ENCODE measurements around the gene RASAL2.

RASAL2 gene

DNA sequence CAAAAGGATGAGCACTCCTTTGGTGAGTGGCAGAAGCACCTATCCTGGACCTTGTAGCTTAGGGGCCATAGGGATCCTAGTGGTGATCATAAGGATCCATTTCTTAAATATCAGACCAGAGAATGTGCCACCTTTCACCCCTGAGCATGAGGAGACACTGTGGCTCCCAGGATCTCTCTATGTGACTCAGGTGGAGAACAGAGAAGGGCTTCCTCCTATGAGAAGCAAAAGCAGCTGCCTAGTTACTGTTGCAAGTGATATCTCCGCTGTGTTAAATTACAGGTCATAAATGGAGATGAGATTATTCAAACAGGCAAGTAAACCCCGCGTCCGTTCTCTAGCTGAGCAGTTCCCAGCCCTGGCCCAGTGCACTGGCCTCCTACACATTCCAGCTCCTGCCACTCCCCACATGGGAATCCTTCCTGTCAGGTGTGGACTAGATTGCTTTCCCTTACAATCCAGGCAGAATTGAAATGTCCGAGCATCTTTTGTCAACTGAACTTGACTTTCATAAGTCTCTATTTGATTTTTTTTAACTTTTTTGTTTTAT, 376.6 kb downstream of the RASAL2 start:
- no peak for DNase-seq

DNA sequence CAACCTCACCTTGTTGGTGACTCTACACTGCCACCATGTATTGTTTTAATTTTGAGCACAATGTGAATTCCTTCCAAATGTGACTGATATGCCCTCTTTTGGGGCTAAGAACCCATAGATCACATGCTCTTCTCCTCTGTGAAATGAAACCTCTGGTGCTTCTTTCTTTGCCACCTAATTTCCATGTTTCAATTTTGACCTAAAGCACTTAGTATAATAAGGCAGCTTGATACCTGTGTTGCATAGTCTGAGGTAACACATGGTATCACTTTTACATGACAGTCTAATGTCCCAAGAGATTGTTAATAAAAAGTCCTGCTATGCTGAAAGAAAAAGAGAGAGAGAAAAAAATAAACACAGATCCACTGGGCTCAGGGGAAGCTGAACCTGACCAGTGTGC, 378.6 kb downstream of the RASAL2 start:
- no peak for DNase-seq

DNA sequence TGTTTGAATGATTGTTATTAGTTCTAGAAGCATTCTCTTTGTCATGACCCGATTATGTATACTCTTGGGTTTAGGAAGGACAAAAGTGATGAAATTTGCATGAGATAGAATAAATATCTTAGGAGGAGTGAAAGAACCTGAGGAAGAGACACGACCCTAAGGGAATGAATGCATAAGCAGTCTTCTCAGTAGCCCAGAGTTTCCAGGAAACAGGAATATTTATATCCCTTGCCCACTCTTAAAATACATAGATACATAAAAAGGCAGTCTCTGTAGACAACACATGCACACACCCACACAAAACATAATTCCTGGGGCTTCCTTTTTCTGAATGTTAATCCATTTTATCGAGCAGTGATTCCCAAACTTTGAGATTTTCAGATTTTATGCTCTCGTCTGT, 383.5 kb downstream of the RASAL2 start:
- DNase-seq: no peak

DNA sequence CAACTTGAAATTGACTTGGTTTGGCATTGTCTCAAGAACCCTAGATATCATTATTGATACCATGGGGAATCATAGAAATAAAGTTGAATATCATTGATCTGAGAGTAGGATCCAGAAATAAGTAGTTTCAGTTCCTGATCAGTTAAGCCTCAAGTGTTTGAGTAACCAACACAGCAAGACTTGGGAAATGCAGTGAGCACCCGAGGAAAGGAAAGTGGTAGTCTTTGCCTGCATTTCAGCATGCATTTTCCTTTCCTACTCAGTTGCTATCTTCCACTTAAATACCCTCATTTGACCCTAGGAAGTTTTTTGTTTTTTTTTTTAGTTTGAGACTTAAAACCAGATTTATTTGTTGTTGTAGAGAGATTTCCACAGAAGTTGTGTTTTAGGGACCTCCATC, 383.9 kb downstream of the RASAL2 start:
- no peak for DNase-seq

DNA sequence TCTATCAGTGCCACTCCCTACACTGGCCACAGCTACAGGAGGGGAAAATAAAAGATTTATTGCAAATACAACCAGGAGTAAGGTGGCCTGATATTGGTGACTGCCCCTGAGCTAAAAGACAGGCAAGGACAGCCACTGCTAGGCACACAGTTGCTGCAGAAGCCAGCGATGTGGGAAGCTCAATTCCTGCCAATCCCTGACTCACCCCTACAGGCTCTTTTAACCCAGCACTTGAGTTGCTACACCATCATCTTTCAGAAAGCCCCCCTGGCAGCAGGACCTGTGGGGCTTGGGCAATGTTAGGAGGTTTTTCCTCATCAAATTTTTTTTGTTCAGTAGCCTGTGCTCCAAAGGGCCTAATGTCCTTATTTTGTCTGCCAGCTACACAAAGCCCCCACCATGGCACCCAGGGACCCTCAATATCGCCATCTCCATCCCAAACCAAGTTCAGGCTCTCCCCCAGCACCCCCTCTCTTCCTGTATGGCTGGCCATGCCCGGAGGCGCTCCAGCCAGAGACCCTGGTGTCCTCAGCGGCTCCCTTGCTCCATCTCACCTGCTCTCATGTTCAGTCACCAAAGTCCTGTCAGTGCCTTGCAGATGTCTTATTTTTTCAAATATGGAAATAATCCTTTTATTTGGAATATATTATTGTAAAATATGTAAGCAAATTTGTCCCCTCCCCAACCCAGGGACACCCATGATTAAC, 389.5 kb downstream of the RASAL2 start:
- DNase-seq: no peak

DNA sequence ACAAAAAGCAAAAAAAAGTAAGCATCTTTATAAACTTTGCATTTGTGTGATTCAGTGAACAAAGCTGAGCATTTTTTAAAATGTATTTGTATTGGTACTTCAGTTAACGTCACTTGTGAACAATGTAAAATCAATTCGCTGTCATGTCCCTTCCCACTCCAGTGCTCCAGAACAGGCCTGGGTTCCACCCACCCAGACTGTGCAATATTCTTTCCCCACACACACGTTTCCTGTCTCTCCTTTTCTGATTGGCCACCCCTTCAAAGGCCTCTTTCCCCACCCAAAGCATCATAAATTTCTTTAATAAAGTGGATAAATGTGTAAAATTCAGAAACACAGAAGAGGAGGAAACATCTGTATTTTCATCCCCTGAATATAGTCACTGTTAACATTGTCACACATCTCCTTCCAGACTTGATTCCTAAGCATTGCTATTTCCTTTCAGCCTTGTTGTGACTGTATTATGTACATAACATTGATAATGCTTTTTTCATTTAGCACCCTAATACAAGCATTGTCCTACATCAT, 390.9 kb downstream of the RASAL2 start:
- no peak for DNase-seq

DNA sequence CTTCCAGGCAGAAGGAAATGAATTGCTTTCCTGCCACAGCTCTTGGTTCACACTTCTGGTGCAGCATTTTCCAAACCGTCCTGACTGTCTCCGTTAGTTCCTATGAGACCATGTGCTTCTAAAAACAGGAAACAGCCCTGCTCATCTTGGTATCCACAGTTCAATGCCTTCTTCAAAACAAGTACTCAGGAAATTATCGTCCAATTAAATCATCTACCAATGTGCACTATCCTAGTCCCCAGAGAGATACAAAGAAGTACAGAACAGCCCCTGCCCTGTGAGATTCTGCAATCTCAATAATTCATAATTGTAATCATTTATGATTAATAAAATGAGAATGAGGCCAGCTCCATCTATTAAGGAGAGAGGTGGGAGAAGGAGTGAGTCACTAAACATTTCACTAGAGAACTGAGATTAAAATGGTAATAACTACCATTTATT, 391.7 kb downstream of the RASAL2 start:
- DNase-seq: no peak

DNA sequence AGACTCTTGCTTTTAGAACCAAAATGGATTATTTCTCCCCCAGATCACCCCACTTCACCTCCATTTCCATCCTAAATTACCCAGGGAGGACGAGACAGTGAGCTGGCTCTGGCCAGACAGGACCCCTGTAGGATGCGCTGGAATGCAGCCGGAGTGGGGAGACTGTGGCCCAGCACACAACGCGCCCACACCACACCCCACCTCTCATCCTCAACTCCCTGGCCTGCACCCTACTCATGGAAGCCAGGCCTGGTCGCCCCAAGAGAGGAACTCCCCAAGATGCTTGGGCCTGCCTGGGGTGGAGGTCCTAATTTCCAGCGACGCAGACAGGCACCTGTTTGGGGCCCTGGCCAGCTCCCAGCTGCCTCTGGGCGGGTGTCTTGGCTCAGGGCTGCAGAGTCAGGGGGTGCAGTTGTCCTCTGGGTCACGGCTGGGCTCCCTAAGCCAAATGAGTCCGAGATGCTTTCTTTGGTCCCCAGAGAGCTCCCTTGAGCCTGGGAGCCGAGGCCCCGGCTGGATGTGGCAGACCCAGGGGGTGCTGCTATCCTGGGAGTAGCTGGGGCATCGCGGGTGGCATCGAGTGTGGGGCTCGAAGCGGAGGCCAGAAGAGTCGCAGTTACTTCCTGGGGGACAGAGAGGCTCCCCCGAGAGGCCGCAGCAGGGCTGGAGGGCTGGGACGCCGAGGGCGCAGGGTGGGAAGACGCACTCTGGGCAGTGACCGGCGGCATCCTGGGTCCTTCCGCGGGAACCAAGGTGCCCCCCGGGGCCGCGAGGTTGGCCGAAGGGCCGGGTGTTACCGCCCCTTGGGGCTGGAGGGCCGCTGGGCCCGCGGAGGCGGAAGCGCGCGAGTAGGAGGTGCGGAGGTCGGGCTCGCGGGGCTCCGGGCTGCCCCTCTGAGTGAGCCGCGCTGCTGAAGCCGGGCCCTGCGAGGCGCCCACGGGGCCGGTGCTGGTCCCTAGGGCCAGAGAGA, 392.5 kb downstream of the RASAL2 start:
- no peak for DNase-seq

DNA sequence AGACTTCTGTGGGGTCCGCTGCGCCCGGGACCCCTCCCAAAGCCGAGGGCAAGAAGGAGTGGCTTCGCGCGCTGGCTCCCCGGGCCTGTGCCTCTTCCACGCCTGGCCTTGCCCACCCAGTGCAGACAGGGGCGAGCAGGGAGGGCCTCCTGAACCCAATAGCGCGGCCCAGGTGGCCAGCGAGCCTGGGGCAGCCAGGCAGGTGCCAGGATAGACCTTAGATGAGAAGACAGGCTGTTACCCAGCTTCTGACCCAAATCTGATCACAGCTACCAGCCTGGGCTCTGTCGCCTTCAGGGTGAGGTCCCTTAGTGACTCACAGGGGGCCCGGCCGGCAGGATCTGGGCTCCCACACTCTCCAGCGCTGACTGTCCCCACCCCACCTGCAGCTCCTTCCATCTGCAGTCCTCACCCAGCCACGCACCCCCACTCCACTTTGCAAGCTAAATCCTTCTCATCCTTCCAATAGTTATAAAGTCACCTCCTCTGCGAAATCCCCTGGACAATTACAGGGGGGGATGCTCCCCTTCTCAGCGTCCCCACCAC, 393.2 kb downstream of the RASAL2 start:
- no peak for DNase-seq

DNA sequence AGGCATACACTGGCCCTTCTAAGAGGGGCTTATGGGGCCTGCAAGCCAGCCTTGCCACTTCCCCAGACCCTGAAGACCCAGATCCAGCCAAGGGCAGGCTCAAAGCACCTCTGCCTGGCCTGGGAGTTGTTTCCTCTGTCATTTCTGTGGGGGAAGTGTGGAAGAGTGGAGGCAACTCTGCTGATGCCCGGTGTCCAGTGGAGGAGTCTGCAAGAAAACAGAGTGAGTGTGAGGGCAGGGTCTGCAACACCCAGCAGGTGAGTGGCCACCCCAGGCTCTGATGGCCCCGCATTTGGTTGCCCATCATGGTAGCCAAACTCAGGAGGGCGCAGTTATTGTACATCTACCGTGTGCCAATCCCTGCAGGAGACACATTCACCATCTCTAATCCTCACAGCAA, 394.5 kb downstream of the RASAL2 start:
- no peak for DNase-seq

DNA sequence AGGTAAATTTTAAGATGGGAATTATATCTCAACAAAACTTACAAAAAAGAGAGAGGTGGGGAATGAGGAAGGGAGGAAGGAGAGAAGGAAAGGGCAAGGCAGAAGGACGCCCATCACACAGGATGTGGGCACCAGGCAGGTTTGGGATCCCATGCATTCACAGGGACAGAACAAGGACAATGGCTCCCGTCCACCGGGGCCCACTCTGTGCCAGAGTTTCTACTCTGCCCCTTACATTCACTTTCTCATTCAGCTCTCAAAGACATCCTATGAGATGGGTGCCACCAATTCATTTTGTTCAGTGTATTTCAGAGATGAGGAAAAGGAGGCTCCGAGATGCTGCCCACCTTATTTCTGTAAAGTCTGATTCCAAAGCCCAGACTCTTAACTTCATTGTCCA, 395.5 kb downstream of the RASAL2 start:
- DNase-seq: no peak

DNA sequence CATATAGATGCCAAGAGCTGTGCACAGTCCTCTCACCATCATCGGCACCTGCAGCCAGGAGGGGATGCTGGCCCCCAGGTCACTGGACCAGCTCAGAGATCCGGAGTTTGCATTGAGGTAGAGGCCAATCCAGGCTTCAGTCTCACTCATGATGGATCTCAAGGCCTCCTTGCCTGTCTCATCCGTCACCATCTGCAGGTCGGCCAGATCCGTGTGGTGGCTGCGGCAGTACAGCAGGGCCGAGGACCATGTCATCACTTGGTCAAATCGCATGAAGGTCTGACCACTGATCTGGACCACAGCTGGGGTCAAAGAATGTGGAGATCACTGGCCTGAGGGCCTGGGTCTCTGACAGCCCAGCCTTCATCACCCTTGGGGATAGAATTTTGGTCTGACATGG, 396.2 kb downstream of the RASAL2 start:
- no peak for DNase-seq

DNA sequence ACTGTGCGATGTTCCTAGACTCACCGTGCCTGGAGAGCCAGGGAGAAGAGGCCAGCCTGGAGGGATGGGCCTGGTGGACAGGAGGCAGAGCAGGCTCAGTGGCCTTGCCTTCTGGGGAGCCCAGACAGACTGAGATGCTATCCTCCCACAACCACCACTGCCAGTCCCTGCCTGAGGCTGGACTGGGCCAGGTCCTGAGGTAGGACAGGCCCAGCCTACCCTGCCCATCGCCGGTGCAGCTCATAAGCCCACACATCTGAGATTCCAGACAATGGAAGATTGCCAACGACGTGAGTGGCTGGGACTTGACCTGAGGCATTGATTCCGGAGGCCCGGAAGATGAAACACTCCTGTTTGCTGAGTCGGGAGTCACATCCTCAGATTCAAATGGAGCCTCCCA, 397.1 kb downstream of the RASAL2 start:
- no peak for DNase-seq

DNA sequence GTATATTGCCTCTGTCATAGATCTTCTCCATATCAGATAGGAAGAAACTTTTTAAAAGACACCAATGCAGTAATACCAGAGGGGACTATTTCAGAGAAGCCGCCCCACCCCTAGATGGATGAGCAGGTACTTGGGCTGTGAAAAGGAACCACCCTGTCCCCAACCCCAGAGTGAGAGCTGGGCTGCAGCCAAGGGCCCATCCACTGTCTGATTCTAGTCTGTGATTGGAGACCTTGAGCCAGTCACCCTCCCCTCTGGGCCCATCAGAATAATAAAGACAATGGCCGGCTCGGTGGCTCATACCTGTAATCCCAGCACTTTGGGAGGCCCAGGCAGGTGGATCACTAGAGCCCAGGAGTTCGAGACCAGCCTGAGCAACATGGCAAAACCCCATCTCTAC, 397.8 kb downstream of the RASAL2 start:
- DNase-seq: no peak

DNA sequence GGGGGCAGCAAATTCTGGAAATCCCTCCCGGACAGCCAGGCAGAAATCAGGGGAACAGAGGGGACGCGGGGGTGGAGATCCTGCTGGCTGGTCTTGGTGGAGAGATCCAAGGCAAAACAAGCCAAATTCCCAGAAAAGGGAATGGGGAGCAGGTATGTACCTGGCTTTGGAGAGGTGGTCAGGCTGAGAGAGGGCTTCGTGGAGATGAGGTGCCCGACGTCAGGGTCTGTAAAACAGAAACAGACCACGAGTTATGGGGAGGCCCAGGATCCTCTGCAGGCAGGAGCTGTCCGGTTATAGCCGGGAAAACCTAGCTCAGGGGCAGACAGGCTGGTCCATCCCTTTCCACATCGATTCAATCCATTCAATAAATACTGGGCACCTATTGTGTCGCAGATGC, 398.4 kb downstream of the RASAL2 start:
- DNase-seq: no peak

DNA sequence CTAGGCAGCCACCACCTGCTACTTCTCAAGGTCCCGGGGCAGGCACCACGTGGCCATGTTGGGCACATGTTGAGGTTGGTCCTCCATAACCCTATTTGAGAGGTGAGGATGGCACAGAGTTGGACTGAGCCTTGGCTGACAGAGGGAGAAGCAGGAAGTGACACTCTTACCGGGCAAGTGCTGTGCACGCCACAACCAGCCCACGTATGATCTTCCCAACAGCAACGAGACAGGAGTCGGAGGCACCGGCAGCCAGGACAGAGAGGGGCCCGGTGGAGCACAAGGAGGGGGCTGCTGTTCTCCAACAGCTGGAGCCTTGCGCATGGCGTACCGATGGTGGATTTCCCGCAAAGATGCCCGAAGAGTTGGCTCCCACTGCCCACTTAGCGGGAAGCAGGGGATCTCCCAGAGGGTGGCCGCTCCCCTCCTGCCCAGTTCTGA, 399.4 kb downstream of the RASAL2 start:
- DNase-seq: no peak

DNA sequence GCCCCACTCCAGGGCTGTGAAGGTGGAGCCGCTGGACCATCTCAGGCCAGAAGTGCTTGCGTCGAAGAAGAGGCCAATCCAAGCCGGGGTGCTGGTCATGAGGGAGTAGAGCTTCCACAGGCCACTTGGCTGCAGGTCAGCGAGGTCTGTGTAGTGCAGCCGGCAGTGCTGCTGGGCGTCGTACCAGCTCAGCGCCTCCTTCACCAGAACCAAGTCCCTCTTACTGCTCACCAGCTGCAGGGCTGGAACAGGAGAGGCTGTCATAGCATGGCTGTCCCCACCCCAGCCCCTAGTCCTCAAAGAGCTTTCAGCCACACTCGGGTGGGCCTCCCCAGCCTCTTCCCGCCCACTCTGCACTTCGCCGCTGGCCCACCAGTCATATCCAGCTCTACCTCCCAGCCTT, 400.7 kb downstream of the RASAL2 start:
- DNase-seq: no peak

DNA sequence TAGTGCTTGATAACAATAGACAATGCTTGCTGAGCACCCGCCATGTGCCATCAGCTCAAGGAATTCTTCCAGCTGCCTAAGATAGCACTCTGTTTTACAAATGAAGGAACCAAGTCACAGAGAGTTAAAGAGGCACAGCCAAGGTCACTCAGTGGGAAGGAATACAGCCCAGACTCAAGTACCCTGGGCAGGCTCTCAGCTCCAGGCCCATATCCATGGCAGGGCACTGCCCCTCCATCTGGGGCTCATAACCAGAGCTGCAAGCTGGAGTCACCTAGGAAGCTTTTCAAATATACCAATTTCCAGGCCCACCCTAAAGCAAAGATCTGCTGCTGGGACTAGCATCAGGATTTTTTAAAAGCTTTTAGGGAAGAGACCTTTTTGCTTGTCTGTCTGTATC, 401.3 kb downstream of the RASAL2 start:
- DNase-seq: no peak

DNA sequence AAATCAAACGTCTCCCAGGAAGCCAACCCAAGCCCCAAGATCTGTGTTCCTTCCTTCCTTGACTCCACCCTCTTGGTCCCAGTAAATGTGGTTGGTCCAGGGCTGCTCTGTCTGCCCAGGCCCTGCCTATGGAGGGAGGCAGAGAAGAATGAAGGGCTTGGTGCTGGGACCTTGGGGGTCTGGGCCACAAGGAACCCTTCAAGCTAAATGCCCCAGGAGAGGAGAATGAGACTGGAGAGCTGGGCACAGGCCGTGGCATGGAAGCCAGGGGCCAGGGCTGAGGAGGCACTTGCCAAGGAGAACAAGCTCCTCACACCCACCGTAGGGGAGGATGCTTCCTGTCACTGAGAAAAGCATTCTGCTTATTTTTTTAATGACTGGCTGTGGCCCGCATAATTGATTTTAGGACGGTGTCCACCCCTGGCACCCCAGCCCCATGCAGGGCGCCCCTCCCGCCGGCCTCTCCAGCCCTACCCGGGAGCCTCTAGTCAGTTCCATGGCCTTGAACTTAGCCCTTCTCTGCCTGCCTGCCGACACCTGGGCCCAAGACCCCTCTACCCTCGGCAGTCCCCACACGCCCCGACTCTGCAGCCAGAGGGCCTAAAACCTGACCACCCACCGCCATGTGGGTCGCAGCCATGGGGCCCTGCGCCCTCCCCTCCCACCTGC, 402.0 kb downstream of the RASAL2 start:
- no peak for DNase-seq

DNA sequence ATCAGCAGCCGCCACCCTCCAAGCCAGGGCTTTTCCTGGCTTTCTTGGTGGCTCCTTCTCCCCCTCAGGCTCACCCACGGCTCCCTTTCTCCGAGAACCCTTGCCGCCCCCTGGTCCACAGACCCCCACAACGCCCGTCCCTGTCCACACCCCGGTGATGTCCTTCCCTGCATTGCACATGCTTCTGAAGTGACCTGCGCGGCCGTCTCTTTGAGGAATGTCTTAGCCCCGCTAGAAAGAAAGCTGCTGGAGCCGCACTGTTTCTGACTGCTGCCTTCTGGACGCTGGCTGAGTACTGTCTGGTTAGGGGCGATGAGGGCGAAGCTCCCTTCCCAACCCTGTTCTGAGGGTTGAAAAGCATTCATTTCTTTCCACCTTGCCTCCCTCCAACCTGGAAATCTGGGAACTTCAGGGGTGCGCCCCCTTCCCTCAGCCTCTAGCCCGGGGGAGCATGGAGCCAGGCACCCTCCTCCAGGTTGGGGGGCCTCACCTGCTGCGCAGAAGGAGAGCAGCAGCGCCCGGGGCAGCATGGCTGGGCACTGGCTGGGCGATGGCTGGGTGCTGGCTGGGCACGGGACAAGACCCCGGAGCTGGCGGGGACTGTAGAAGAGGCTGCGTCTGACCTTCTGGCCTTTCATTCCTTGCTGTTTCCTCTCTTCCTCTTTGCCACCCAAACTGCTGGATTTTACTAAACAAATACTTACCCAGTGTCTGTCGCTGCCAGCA, 402.7 kb downstream of the RASAL2 start, which contains the start of gene CLEC20A:
TSS of gene CLEC20A (minus strand) at position 555 of the 726 bp plus-strand sequence. CDS start at position 530, 25 bp downstream.
- no peak for DNase-seq

DNA sequence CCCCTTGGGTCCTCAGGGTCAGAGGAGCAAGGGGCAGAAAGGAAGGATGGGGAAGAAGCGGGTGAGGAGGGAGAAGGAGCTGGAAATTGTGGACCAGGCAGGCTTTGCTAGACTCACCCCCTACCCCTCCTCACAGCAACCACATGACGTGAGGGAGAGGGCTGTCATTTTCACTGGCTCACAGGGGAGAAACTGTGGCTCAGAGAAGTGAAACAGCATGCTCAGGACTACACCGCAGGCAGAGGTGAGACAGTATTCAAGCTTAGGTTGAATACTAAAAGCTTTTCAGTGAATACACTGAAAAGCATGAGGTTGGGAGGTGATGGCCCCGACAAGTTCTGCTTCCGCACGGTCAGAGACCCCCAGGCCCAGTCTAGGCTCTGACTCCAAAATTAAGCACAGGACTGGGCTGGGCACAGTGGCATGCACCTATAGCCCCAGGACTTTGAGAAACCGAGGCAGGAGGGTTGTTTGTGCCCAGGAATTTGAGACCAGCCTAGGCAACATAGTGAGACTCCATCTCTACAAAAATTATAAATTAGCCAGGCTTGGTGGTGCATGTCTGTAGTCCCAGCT, 404.1 kb downstream of the RASAL2 start:
- no peak for DNase-seq
